Measurements from ENCODE around the gene PRDM4. TPM values are rescaled to one million over a fixed set of nuclear protein-coding genes. Genes with fewer than 3 reads are reported as not detected.

The PRDM4 gene
- total RNA-seq, result 30.0 and 37.4 TPM in 2 replicates
- long read RNA-seq, partial matches to known transcripts, result 17 of 21 reads
- long read RNA-seq, other reads (novel, unspliced or antisense), result 4 of 21 reads

DNA sequence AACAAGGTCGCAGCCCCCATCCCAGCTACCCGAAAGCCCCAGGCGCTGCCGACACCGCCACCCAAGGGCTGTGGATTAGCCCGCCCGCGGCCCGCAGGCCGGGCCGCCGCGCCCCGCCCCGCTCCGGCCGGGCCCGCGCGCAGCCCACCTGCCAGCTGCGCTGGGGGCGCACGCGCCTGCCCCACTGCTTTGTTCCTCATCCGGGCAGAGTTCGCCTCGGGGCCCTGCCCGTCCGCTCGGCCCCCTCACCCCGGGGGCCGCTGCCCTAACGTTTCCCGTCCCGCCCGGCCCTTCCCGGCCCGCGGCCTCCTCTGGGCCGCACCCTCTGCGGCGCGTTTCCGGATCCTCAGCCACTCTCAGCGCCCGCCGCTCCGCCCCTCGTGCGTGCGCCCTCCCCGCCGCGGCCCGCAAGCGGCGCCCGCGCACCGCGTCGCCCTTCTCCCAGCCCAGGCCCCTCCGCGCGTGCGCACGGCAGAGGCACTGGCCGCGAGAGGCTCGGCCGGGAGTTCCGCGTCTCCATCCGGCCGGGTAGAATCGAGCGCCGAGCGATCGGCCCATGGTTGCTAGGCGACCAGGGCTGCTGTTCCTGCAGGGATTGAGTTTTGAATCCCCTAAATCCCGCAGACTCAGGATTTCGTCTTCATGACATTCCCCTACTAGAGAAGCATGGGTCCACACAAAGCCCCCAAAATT is at the start of gene PRDM4:
Gene PRDM4 (minus strand): TSS at position 329 of the 693 bp plus-strand sequence. CDS start 622 bp downstream, outside the sequence.
- Mint-ChIP-seq H3K9me3 (no peaks in the 10 kb centered on the region), H3K27me3 (ENCODE audit: low read depth) (peaks cover 30% of the 10 kb centered on the region), H3K4me3 (peak within 1 kb of the TSS; percentile 91), H3K27ac (ENCODE audit: unreplicated experiment) (peak within 1 kb of the TSS; percentile 80), H3K4me1 (peaks cover 28% of the 10 kb centered on the region), H3K36me3 (ENCODE audit: low read depth) (peaks cover 2% of the 10 kb centered on the region)
- TF ChIP-seq CTCF (conservative IDR thresholded peaks at IDR 0.05), result peak; percentile 56
- DNase-seq (ENCODE audit: low read depth, low spot score), result peak; percentile 87

GRCh38 chr12:107807471-107808150 is 46.7 kb upstream of the PRDM4 start:
- Mint-ChIP-seq H3K36me3 (ENCODE audit: low read depth) (no peaks in the 10 kb centered on the region), H3K9me3 (no peaks in the 10 kb centered on the region), H3K4me3 (no peak overlapping the region), H3K27me3 (ENCODE audit: low read depth) (peaks cover 13% of the 10 kb centered on the region), H3K27ac (ENCODE audit: unreplicated experiment) (no peak overlapping the region), H3K4me1 (no peaks in the 10 kb centered on the region)
- TF ChIP-seq CTCF (conservative IDR thresholded peaks at IDR 0.05), result no peak
- no peak for DNase-seq (ENCODE audit: low read depth, low spot score)

DNA sequence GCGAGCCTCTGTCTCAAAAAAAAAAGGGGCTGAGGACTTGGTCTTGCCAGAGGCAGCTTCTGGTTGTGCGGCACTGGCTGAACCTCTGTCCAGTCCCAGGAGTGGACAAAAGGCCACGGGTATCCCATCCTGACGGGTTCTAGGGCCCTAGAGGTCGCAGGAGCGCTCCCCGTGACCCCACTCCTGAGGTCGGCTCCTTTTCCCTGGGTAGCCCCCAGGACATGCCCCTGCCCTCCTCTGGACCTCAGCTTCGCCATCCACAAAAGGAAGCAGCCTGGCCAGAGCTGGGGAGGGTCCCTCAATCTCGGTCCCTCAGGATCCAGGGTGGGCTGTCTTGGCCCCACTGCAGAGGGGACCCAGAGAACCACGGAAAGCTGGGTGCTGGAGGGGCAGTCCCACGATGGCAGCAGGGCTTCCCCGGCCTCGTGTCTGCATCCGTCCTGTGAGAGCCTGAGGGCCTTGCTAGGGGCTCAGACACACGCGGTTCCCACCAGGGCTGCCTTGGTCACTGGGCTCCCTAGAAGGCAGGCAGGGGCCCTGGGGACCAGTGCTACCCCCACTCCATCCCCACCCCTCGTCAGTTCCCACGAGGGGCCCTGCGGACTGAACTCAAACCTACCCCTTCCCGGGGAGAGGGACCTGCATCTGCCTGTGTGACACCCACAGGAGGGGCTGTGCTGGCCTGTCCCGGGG is 44.7 kb upstream of the PRDM4 start:
- peaks cover 30% of the 10 kb centered on the region for H3K27me3 Mint-ChIP-seq (ENCODE audit: low read depth)
- H3K4me1 Mint-ChIP-seq, result no peaks in the 10 kb centered on the region
- DNase-seq (ENCODE audit: low read depth, low spot score), result no peak
- no peaks in the 10 kb centered on the region for H3K9me3 Mint-ChIP-seq
- no peaks in the 10 kb centered on the region for H3K36me3 Mint-ChIP-seq (ENCODE audit: low read depth)
- no peak for TF ChIP-seq CTCF (conservative IDR thresholded peaks at IDR 0.05)
- H3K4me3 Mint-ChIP-seq, result no peak overlapping the region
- H3K27ac Mint-ChIP-seq (ENCODE audit: unreplicated experiment), result no peak overlapping the region

- DNase-seq (ENCODE audit: low read depth, low spot score), result no peak
- H3K27ac Mint-ChIP-seq (ENCODE audit: unreplicated experiment), result no peak overlapping the region
- TF ChIP-seq CTCF (conservative IDR thresholded peaks at IDR 0.05), result no peak
- H3K4me3 Mint-ChIP-seq, result no peak overlapping the region
- H3K4me1 Mint-ChIP-seq, result no peaks in the 10 kb centered on the region
- H3K27me3 Mint-ChIP-seq (ENCODE audit: low read depth), result peaks cover 33% of the 10 kb centered on the region
- H3K9me3 Mint-ChIP-seq, result no peaks in the 10 kb centered on the region
- no peaks in the 10 kb centered on the region for H3K36me3 Mint-ChIP-seq (ENCODE audit: low read depth)
These were observed 42.2 kb upstream of the PRDM4 start for GRCh38 chr12:107803092-107803491.

GRCh38 chr12:107801150-107801549 is 40.2 kb upstream of the PRDM4 start:
- H3K27ac Mint-ChIP-seq (ENCODE audit: unreplicated experiment), result no peak overlapping the region
- no peaks in the 10 kb centered on the region for H3K36me3 Mint-ChIP-seq (ENCODE audit: low read depth)
- no peaks in the 10 kb centered on the region for H3K9me3 Mint-ChIP-seq
- H3K4me3 Mint-ChIP-seq, result no peak overlapping the region
- H3K27me3 Mint-ChIP-seq (ENCODE audit: low read depth), result peaks cover 46% of the 10 kb centered on the region
- no peak for DNase-seq (ENCODE audit: low read depth, low spot score)
- no peak for TF ChIP-seq CTCF (conservative IDR thresholded peaks at IDR 0.05)
- no peaks in the 10 kb centered on the region for H3K4me1 Mint-ChIP-seq
